Measurements from ENCODE around the gene TLK1. TPM values are rescaled to one million over a fixed set of nuclear protein-coding genes. Genes with fewer than 3 reads are reported as not detected.

Gene TLK1
- total and polyA plus RNA-seq, 9 of the 15 experiments (the other 6 are each of a cell fraction or from before 2014, with no cell fraction given), result 20.2 to 101 (median 40.5) TPM

DNA sequence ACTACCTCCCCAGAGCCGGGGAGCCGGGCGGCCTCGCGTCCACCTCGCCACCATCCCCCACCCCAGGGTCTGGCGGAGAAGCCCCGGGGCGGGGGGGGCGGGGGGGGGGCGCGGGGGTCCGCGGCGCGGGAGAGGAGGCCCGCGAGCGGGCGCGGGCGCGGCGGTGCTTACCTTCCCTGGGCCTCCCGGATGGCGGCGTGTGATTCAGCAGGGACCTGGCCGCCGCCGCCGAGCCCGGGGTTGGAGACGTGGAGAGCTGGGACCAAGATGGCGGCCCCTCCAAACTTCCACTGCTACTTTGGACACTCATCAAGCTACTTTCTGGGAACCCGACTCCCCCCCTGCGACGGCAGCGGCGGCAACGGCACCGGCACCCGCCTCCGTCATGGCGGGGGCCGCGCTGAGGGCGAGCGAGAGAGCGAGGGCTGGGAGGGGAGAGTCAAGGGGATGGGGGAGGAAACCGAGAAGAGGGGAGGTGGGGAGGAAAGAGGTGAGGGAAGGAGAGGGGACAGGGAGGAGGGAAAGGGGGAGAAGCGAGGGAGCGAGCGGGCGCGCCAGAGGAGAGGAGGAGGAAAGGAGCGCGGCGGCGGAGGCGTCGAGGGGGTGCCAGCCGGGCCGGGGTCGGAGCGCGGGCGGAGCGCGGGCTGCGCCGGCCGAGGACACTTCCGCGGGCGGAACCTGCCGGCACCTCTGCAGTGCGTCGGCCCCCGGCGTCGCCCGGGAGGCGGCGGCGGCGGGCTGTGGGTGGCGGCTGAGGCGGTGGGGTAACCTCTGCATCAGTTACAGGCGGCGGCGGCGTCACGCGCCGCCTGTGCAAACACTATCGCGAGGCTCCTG lies at the start of gene TLK1 (continued):
- TF ChIP-seq, protein P1, sequence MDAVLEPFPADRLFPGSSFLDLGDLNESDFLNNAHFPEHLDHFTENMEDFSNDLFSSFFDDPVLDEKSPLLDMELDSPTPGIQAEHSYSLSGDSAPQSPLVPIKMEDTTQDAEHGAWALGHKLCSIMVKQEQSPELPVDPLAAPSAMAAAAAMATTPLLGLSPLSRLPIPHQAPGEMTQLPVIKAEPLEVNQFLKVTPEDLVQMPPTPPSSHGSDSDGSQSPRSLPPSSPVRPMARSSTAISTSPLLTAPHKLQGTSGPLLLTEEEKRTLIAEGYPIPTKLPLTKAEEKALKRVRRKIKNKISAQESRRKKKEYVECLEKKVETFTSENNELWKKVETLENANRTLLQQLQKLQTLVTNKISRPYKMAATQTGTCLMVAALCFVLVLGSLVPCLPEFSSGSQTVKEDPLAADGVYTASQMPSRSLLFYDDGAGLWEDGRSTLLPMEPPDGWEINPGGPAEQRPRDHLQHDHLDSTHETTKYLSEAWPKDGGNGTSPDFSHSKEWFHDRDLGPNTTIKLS (IDR thresholded peaks at IDR 0.05; ENCODE audit: borderline replicate concordance, low read depth), result peak; percentile 30; the same call in 1 of the 2 replicates
- no peak for TF ChIP-seq SMAD3 (CRISPR knock-in tag; conservative IDR thresholded peaks at IDR 0.05)
- TF ChIP-seq, protein P2, sequence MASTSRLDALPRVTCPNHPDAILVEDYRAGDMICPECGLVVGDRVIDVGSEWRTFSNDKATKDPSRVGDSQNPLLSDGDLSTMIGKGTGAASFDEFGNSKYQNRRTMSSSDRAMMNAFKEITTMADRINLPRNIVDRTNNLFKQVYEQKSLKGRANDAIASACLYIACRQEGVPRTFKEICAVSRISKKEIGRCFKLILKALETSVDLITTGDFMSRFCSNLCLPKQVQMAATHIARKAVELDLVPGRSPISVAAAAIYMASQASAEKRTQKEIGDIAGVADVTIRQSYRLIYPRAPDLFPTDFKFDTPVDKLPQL (IDR thresholded peaks at IDR 0.05; ENCODE audit: extremely low read depth, insufficient read length), result no peak
- peak; percentile 93 for TF ChIP-seq CHD2 (IDR thresholded peaks at IDR 0.05; ENCODE audit: low read depth, low read length)
- TF ChIP-seq CREB3 (tag; conservative IDR thresholded peaks at IDR 0.05; ENCODE audit: low read depth), result no peak
- TF ChIP-seq CEBPB (tag; IDR thresholded peaks at IDR 0.05), result no peak
- TF ChIP-seq U2AF2 (optimal IDR thresholded peaks at IDR 0.05; ENCODE audit: low read depth, low read length), result no peak
- TF ChIP-seq MAFK (IDR thresholded peaks at IDR 0.05; ENCODE audit: low read length), result no peak
- TF ChIP-seq EP300 (IDR thresholded peaks at IDR 0.05; ENCODE audit: low read length), result no peak
- no peak for TF ChIP-seq ZFP1 (CRISPR knock-in tag; IDR thresholded peaks at IDR 0.05)
- no peak for TF ChIP-seq DACH1 (IDR thresholded peaks at IDR 0.05; ENCODE audit: partially characterized antibody)
- no peak for TF ChIP-seq ZNF699 (CRISPR knock-in tag; IDR thresholded peaks at IDR 0.05; ENCODE audit: insufficient replicate concordance)
- no peak for TF ChIP-seq SREBF2 (CRISPR knock-in tag; IDR thresholded peaks at IDR 0.05)
- TF ChIP-seq, protein P3, sequence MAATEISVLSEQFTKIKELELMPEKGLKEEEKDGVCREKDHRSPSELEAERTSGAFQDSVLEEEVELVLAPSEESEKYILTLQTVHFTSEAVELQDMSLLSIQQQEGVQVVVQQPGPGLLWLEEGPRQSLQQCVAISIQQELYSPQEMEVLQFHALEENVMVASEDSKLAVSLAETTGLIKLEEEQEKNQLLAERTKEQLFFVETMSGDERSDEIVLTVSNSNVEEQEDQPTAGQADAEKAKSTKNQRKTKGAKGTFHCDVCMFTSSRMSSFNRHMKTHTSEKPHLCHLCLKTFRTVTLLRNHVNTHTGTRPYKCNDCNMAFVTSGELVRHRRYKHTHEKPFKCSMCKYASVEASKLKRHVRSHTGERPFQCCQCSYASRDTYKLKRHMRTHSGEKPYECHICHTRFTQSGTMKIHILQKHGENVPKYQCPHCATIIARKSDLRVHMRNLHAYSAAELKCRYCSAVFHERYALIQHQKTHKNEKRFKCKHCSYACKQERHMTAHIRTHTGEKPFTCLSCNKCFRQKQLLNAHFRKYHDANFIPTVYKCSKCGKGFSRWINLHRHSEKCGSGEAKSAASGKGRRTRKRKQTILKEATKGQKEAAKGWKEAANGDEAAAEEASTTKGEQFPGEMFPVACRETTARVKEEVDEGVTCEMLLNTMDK (IDR thresholded peaks at IDR 0.05; ENCODE audit: borderline replicate concordance, insufficient read depth, low read depth, low read length, poor library complexity, severe bottlenecking), result no peak
- peak; percentile 78 to 93 (median 90) for TF ChIP-seq YY1 (IDR thresholded peaks at IDR 0.05; ENCODE audit: borderline replicate concordance in 1 of 3, control insufficient read depth in 1 of 3, extremely low read depth in 1 of 3, insufficient read depth in 3 of 3, insufficient read length in 1 of 3, insufficient replicate concordance in 2 of 3, low read depth in 1 of 3, low read length in 2 of 3)
- TF ChIP-seq ZEB2 (IDR thresholded peaks at IDR 0.05), result no peak
- TF ChIP-seq, protein P4, sequence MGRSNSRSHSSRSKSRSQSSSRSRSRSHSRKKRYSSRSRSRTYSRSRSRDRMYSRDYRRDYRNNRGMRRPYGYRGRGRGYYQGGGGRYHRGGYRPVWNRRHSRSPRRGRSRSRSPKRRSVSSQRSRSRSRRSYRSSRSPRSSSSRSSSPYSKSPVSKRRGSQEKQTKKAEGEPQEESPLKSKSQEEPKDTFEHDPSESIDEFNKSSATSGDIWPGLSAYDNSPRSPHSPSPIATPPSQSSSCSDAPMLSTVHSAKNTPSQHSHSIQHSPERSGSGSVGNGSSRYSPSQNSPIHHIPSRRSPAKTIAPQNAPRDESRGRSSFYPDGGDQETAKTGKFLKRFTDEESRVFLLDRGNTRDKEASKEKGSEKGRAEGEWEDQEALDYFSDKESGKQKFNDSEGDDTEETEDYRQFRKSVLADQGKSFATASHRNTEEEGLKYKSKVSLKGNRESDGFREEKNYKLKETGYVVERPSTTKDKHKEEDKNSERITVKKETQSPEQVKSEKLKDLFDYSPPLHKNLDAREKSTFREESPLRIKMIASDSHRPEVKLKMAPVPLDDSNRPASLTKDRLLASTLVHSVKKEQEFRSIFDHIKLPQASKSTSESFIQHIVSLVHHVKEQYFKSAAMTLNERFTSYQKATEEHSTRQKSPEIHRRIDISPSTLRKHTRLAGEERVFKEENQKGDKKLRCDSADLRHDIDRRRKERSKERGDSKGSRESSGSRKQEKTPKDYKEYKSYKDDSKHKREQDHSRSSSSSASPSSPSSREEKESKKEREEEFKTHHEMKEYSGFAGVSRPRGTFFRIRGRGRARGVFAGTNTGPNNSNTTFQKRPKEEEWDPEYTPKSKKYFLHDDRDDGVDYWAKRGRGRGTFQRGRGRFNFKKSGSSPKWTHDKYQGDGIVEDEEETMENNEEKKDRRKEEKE (IDR thresholded peaks at IDR 0.05; ENCODE audit: borderline replicate concordance in 1 of 2, control insufficient read depth in 1 of 2, low read depth in 2 of 2, low read length in 1 of 2), result no peak

All from K562 (cell line).